RWPE2 (cell line): ENCODE results near the gene AKAP9.
"Not testable (repeated sequence)": the region's sequence is repeated elsewhere in the genome, so short reads cannot be mapped to it uniquely, and the experiment has no call there.

Experiments used
- ATAC-seq: fragments of 200-7000 bp; cut with Tn5 transposase; 3 replicates; pipeline ENCODE4 v1.9.1; 2021; ENCODE audit warnings: low read depth
- DNase-seq: peaks from one replicate; pipeline ENCODE4 v3.0.0-alpha.2; 2020; ENCODE audit warnings: low spot score
- H3K27ac ChIP-seq: fragments of 450-650 bp; 2 replicates; pipeline ENCODE4 v1.5.1; 2017; ENCODE audit warnings: mild to moderate bottlenecking; ENCODE audit not compliant: poor library complexity, severe bottlenecking
- H3K27me3 ChIP-seq: fragments of 250-450 bp; sonication (Bioruptor Pico); 2 replicates; pipeline ENCODE4 v1.5.1; 2021; ENCODE audit warnings: mild to moderate bottlenecking, moderate library complexity; ENCODE audit not compliant: insufficient read depth, poor library complexity, severe bottlenecking
- H3K36me3 ChIP-seq: fragments of 250-450 bp; sonication (Bioruptor Pico); 2 replicates; pipeline ENCODE4 v1.5.1; 2020; ENCODE audit warnings: low read depth, mild to moderate bottlenecking, moderate library complexity
- H3K4me1 ChIP-seq: fragments of 250-450 bp; sonication (Bioruptor Pico); 2 replicates; pipeline ENCODE4 v1.5.1; 2021; ENCODE audit warnings: mild to moderate bottlenecking, moderate library complexity; ENCODE audit not compliant: insufficient read depth, poor library complexity, severe bottlenecking
- H3K4me3 ChIP-seq: fragments of 250-450 bp; sonication (Bioruptor Pico); 2 replicates; pipeline ENCODE4 v1.5.1; 2021; ENCODE audit warnings: mild to moderate bottlenecking, moderate library complexity; ENCODE audit not compliant: severe bottlenecking
- H3K9me3 ChIP-seq: fragments of 250-450 bp; sonication (Bioruptor Pico); 2 replicates; pipeline ENCODE4 v1.5.1; 2021; ENCODE audit warnings: mild to moderate bottlenecking, moderate library complexity; ENCODE audit not compliant: severe bottlenecking
- TF ChIP-seq, protein P1 (sequence below): fragments of 450-650 bp; IDR thresholded peaks from one replicate; pipeline ENCODE4 v1.5.1; 2017; ENCODE audit warnings: mild to moderate bottlenecking, moderate library complexity; ENCODE audit not compliant: poor library complexity, severe bottlenecking

AKAP9 gene

DNA sequence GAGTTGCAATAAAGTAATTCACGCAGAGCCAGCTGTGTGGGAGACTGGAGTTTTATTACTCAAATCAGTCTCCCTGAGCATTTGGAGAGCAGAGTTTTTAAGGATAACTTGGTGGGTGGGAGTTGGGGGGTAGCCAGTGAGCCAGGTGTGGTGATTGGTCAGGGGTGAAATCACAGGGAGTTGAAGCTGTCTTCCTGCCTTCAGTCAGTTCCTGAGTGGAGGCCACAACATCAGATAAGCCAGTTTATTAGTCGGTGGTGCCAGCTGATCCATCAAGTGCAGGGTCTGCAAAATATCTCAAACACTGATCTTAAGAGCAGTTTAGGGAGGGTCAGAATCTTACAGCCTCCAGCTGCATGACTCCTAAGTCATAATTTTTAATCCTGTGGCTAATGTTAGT, 196.9 kb downstream of the AKAP9 start:
- no peaks in the 10 kb centered on the region for H3K9me3 ChIP-seq
- TF ChIP-seq, protein P1, sequence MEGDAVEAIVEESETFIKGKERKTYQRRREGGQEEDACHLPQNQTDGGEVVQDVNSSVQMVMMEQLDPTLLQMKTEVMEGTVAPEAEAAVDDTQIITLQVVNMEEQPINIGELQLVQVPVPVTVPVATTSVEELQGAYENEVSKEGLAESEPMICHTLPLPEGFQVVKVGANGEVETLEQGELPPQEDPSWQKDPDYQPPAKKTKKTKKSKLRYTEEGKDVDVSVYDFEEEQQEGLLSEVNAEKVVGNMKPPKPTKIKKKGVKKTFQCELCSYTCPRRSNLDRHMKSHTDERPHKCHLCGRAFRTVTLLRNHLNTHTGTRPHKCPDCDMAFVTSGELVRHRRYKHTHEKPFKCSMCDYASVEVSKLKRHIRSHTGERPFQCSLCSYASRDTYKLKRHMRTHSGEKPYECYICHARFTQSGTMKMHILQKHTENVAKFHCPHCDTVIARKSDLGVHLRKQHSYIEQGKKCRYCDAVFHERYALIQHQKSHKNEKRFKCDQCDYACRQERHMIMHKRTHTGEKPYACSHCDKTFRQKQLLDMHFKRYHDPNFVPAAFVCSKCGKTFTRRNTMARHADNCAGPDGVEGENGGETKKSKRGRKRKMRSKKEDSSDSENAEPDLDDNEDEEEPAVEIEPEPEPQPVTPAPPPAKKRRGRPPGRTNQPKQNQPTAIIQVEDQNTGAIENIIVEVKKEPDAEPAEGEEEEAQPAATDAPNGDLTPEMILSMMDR, result no peak
- ATAC-seq, result no peak
- no peak overlapping the region for H3K27ac ChIP-seq
- DNase-seq, result no peak
- H3K36me3 ChIP-seq, result peaks cover 10% of the 10 kb centered on the region
- no peak overlapping the region for H3K4me3 ChIP-seq
- no peaks in the 10 kb centered on the region for H3K27me3 ChIP-seq
- no peaks in the 10 kb centered on the region for H3K4me1 ChIP-seq

DNA sequence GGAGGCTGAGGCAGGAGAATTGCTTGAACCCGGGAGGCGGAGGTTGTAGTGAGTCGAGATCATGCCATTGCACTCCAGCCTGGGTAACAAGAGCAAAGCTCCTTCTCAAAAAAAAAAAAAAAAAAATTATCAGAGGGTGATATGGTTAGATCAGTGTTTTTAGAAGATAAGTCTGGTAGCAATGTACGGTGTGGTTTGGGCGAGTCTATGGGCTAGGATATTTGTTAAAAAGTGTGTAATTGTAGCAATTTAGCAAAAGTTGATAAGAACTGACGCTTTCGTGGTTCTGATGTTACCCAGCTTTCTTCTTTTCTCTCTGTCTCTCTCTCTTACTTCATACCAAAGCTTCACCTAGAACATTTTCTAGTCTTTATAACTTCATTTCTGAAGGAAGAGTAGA, 200.5 kb downstream of the AKAP9 start:
- TF ChIP-seq, protein P1, result no peak
- ATAC-seq (no peak), DNase-seq (no peak)
- Histone ChIP-seq H3K27ac (no peak overlapping the region), H3K4me1 (no peaks in the 10 kb centered on the region), H3K9me3 (no peaks in the 10 kb centered on the region), H3K27me3 (no peaks in the 10 kb centered on the region), H3K4me3 (no peak overlapping the region), H3K36me3 (no peaks in the 10 kb centered on the region)

DNA sequence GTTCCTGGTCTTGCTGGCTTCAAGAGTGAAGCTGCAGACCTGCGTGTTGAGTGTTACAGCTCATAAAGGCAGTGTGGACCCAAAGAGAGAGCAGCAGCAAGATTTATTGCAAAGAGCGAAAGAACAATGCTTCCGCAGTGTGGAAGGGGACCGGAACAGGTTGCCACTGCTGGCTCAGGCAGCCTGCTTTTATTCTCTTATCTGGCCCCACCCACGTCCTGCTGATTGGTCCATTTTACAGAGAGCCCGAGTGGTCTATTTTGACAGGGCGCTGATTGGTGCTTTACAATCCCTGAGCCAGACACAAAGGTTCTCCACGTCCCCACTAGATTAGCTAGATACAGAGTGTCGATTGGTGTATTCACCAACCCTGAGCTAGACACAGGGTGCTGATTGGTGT, 202.1 kb downstream of the AKAP9 start:
- not testable (repeated sequence) for H3K27me3 ChIP-seq, DNase-seq, H3K36me3 ChIP-seq, ATAC-seq, H3K4me1 ChIP-seq, H3K27ac ChIP-seq, H3K9me3 ChIP-seq, H3K4me3 ChIP-seq

DNA sequence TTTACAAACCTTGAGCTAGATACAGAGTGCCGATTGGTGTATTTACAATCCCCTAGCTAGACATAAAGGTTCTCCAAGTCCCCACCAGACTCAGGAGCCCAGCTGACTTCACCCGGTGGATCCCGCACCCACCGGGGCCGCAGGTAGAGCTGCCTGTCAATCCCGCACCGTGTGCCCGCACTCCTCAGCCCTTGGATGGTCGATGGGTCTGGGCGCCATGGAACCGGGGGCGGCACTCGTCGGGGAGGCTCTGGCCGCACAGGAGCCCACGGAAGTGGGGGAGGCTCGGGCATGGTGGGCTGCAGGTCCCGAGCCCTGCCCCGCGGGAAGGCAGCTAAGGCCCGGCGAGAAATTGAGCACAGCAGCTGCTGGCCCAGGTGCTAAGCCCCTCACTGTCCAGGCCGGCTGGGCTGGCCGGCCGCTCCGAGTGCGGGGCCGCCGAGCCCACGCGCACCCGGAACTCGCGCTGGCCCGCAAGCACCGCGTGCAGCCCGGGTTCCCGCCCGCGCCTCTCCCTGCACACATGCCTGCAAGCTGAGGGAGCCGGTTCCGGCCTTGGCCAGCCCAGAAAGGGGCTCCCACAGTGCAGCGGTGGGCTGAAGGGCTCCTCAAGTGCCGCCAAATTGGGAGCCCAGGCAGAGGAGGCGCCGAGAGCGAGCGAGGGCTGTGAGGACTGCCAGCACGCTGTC, 202.7 kb downstream of the AKAP9 start:
- not testable (repeated sequence) for H3K4me3 ChIP-seq, H3K27me3 ChIP-seq, H3K36me3 ChIP-seq, H3K9me3 ChIP-seq, ATAC-seq, H3K27ac ChIP-seq, DNase-seq, H3K4me1 ChIP-seq

DNA sequence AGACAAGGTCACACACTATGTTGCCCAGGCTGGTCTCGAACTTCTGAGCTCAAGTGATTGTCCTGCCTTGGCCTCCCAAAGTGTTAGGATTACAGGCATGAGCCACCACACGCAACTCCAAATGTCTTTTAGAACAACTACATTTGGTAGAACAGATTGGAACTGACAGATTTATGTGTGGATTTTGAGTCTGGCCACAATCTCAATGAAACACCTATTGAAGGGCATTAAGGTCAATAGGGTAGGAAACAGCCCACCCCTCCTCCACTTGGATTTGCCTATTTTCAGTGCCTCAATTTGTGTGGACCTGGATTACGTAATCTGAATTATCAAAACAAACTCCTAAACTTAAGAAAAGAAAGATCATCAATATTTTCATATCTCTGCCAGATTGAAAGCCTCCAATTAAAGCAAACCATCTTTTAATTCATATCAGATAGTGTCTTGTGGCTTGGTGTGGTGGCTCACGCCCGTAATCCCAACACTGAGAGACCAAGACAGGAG, 209.1 kb downstream of the AKAP9 start:
- TF ChIP-seq, protein P1, result no peak
- Histone ChIP-seq H3K4me3 (no peak overlapping the region), H3K9me3 (no peaks in the 10 kb centered on the region), H3K27ac (no peak overlapping the region), H3K4me1 (no peaks in the 10 kb centered on the region), H3K36me3 (no peaks in the 10 kb centered on the region), H3K27me3 (no peaks in the 10 kb centered on the region)
- DNase-seq, result no peak
- no peak for ATAC-seq

DNA sequence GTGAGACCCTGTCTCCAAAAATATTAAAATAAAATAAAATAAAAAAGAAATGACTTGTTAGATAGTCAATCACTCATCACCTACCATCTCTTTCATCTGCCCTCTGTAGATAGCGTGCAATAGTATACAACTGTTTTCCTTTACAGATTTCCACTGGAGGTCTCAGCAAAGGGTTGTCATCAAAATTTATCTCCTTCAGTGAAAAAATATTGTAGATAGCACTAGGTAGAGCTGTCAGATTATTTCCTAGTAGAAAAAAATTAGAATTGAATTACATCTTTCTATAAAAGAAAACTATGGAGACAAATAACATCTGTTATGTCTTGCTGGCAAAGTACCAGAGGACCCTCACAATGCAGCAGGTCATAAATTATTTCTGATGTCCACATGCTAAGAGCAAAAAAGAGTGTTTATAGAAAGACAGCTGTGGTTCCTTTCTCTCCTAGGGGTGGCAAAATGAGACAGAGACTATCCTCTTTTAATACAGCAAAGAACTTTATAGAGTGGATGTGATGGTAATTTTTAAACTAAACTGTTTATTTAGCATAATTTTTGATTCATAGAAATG, 209.9 kb downstream of the AKAP9 start:
- Histone ChIP-seq H3K36me3 (no peaks in the 10 kb centered on the region), H3K4me1 (no peaks in the 10 kb centered on the region), H3K4me3 (no peak overlapping the region), H3K27ac (no peak overlapping the region), H3K27me3 (no peaks in the 10 kb centered on the region), H3K9me3 (no peaks in the 10 kb centered on the region)
- no peak for DNase-seq
- no peak for ATAC-seq
- TF ChIP-seq, protein P1, result no peak
